ENCODE results near the gene APRT. TPM values are rescaled to one million over a fixed set of nuclear protein-coding genes. Genes with fewer than 3 reads are reported as not detected.

APRT gene
- total and polyA plus RNA-seq, 9 of the 15 experiments (the other 6 are each of a cell fraction or from before 2014, with no cell fraction given): 41.7 to 409 (median 146) TPM

DNA sequence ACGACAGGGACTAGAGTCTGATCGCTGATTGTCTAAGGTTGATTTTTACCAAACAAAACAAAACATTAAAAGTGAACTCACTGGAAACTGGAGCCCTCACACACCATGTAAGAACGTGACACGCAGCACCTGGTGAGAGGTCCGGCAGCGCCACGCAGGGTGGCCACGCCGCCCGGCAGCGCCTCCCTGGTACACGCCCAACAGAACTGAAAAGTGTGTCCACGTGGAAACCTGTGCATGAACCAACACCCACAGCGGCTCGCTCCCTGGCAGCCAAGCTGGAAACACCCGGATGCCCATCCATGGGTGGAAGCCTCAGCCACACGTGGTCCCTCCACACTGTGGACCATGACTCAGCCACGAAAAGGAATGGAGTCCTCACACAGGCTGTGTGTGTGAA, 35.9 kb upstream of the APRT start:
- POLR2A ChIA-PET: interaction anchor here (0.7 kb wide), 1 partner anchor 8 kb away, joined by 3 read pairs; no protein-coding TSS in a partner anchor
- intact Hi-C loops (cut with micrococcal nuclease): no loop called here
- TF ChIP-seq HEY1 (CRISPR knock-in tag; IDR thresholded peaks at IDR 0.05; ENCODE audit: borderline replicate concordance) (no peak), ZNF282 (CRISPR knock-in tag; IDR thresholded peaks at IDR 0.05) (no peak), EGR1 (conservative IDR thresholded peaks at IDR 0.05) (no peak), BMI1 (IDR thresholded peaks at IDR 0.05; ENCODE audit: low read length) (no peak), ZFP30 (CRISPR knock-in tag; IDR thresholded peaks at IDR 0.05; ENCODE audit: borderline replicate concordance) (no peak)
- TF ChIP-seq, protein P1, sequence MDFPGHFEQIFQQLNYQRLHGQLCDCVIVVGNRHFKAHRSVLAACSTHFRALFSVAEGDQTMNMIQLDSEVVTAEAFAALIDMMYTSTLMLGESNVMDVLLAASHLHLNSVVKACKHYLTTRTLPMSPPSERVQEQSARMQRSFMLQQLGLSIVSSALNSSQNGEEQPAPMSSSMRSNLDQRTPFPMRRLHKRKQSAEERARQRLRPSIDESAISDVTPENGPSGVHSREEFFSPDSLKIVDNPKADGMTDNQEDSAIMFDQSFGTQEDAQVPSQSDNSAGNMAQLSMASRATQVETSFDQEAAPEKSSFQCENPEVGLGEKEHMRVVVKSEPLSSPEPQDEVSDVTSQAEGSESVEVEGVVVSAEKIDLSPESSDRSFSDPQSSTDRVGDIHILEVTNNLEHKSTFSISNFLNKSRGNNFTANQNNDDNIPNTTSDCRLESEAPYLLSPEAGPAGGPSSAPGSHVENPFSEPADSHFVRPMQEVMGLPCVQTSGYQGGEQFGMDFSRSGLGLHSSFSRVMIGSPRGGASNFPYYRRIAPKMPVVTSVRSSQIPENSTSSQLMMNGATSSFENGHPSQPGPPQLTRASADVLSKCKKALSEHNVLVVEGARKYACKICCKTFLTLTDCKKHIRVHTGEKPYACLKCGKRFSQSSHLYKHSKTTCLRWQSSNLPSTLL (IDR thresholded peaks at IDR 0.05): no peak
- TF ChIP-seq, protein P2, sequence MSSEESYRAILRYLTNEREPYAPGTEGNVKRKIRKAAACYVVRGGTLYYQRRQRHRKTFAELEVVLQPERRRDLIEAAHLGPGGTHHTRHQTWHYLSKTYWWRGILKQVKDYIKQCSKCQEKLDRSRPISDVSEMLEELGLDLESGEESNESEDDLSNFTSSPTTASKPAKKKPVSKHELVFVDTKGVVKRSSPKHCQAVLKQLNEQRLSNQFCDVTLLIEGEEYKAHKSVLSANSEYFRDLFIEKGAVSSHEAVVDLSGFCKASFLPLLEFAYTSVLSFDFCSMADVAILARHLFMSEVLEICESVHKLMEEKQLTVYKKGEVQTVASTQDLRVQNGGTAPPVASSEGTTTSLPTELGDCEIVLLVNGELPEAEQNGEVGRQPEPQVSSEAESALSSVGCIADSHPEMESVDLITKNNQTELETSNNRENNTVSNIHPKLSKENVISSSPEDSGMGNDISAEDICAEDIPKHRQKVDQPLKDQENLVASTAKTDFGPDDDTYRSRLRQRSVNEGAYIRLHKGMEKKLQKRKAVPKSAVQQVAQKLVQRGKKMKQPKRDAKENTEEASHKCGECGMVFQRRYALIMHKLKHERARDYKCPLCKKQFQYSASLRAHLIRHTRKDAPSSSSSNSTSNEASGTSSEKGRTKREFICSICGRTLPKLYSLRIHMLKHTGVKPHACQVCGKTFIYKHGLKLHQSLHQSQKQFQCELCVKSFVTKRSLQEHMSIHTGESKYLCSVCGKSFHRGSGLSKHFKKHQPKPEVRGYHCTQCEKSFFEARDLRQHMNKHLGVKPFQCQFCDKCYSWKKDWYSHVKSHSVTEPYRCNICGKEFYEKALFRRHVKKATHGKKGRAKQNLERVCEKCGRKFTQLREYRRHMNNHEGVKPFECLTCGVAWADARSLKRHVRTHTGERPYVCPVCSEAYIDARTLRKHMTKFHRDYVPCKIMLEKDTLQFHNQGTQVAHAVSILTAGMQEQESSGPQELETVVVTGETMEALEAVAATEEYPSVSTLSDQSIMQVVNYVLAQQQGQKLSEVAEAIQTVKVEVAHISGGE (CRISPR knock-in tag; IDR thresholded peaks at IDR 0.05): no peak
- TF ChIP-seq, protein P3, sequence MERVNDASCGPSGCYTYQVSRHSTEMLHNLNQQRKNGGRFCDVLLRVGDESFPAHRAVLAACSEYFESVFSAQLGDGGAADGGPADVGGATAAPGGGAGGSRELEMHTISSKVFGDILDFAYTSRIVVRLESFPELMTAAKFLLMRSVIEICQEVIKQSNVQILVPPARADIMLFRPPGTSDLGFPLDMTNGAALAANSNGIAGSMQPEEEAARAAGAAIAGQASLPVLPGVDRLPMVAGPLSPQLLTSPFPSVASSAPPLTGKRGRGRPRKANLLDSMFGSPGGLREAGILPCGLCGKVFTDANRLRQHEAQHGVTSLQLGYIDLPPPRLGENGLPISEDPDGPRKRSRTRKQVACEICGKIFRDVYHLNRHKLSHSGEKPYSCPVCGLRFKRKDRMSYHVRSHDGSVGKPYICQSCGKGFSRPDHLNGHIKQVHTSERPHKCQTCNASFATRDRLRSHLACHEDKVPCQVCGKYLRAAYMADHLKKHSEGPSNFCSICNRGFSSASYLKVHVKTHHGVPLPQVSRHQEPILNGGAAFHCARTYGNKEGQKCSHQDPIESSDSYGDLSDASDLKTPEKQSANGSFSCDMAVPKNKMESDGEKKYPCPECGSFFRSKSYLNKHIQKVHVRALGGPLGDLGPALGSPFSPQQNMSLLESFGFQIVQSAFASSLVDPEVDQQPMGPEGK (CRISPR knock-in tag; IDR thresholded peaks at IDR 0.05; ENCODE audit: borderline replicate concordance): no peak
- TF ChIP-seq, protein P4, sequence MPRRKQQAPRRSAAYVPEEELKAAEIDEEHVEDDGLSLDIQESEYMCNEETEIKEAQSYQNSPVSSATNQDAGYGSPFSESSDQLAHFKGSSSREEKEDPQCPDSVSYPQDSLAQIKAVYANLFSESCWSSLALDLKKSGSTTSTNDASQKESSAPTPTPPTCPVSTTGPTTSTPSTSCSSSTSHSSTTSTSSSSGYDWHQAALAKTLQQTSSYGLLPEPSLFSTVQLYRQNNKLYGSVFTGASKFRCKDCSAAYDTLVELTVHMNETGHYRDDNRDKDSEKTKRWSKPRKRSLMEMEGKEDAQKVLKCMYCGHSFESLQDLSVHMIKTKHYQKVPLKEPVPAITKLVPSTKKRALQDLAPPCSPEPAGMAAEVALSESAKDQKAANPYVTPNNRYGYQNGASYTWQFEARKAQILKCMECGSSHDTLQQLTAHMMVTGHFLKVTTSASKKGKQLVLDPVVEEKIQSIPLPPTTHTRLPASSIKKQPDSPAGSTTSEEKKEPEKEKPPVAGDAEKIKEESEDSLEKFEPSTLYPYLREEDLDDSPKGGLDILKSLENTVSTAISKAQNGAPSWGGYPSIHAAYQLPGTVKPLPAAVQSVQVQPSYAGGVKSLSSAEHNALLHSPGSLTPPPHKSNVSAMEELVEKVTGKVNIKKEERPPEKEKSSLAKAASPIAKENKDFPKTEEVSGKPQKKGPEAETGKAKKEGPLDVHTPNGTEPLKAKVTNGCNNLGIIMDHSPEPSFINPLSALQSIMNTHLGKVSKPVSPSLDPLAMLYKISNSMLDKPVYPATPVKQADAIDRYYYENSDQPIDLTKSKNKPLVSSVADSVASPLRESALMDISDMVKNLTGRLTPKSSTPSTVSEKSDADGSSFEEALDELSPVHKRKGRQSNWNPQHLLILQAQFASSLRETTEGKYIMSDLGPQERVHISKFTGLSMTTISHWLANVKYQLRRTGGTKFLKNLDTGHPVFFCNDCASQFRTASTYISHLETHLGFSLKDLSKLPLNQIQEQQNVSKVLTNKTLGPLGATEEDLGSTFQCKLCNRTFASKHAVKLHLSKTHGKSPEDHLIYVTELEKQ (CRISPR knock-in tag; IDR thresholded peaks at IDR 0.05): no peak

More for the DNA sequence above, 35.9 kb upstream of the APRT start:
- 80% methylated on average over 16 of the region's 18 CpGs for WGBS (ENCODE audit: insufficient coverage, low coverage, missing lambda C conversion rate)
- Histone ChIP-seq H3K27ac (ENCODE audit: extremely low read depth, low read depth, low read length) (no peak overlapping the region), H3K4me1 (replicated peaks in 1 of 2; ENCODE audit: control insufficient read depth in 2 of 2, insufficient read depth in 2 of 2, low read length in 2 of 2) (peaks cover 0 to 30% of the 10 kb centered on the region in 2 experiments; a peak in 2 of 5 replicates), H3K9me1 (ENCODE audit: control insufficient read depth, insufficient read depth, low read length) (no peaks in the 10 kb centered on the region), H3K4me3 (no peak overlapping the region), H2AFZ (ENCODE audit: low read depth, low read length) (no peak overlapping the region), H3K79me2 (ENCODE audit: control insufficient read depth, insufficient read depth, low read length) (no peaks in the 10 kb centered on the region), H3K4me2 (ENCODE audit: insufficient read depth, low read length) (no peak overlapping the region), H4K20me1 (replicated peaks; ENCODE audit: control insufficient read depth, insufficient read depth, low read length) (no peaks in the 10 kb centered on the region), H3K36me3 (ENCODE audit: control insufficient read depth, insufficient read depth, low read length) (no peaks in the 10 kb centered on the region), H3K9me3 (replicated peaks; ENCODE audit: control insufficient read depth, insufficient read depth, low read depth, low read length) (no peaks in the 10 kb centered on the region), H3K27me3 (ENCODE audit: control insufficient read depth in 2 of 2, insufficient read depth in 2 of 2, low read length in 2 of 2) (no peaks in the 10 kb centered on the region), H3K9ac (ENCODE audit: insufficient read depth in 1 of 2, low read depth in 2 of 2, low read length in 2 of 2) (peak overlapping the region in 1 of 2 experiments; percentile 35; a peak in 1 of 4 replicates)
- FAIRE-seq: no peak
- no TSS peak for BruUV-seq (replicated peaks)
- no peak for DNase-seq (ENCODE audit: extremely low read depth in 1 of 4, low spot score in 3 of 4)
- CTCF ChIA-PET (ENCODE audit: low intra/inter-chr PET ratio): interaction anchor here (0.6 kb wide), 1 partner anchor 188 kb away, joined by 3 read pairs; no protein-coding TSS in a partner anchor
- in situ Hi-C loops (cut with MboI): no loop called here
- no peak for ATAC-seq
